T-helper 1 cell treated with Interleukin-12 subunit alpha and Interleukin-12 subunit beta and Interleukin-4 antibody, amounts not matched to agents 30 μg/mL and 1 μg/mL, for 36 hours (primary cell): ENCODE measurements around the gene RAP1GAP2.

ENCODE experiments used
- H3K27ac Mint-ChIP-seq: one replicate; pipeline ENCODE4 v1.8.0; 2021; ENCODE audit warnings: mild to moderate bottlenecking, mixed read lengths
- H3K27me3 Mint-ChIP-seq: one replicate; pipeline ENCODE4 v1.8.0; 2021; ENCODE audit warnings: low read depth, mixed read lengths
- H3K36me3 Mint-ChIP-seq: one replicate; pipeline ENCODE4 v1.8.0; 2021; ENCODE audit warnings: low read depth, mixed read lengths
- H3K4me1 Mint-ChIP-seq: one replicate; pipeline ENCODE4 v1.8.0; 2021; ENCODE audit warnings: low read depth, mixed read lengths
- H3K4me3 Mint-ChIP-seq: one replicate; pipeline ENCODE4 v1.8.0; 2021; ENCODE audit warnings: mild to moderate bottlenecking, moderate library complexity, mixed read lengths
- H3K9me3 Mint-ChIP-seq: one replicate; pipeline ENCODE4 v1.8.0; 2021; ENCODE audit warnings: mixed read lengths

RAP1GAP2 gene

DNA sequence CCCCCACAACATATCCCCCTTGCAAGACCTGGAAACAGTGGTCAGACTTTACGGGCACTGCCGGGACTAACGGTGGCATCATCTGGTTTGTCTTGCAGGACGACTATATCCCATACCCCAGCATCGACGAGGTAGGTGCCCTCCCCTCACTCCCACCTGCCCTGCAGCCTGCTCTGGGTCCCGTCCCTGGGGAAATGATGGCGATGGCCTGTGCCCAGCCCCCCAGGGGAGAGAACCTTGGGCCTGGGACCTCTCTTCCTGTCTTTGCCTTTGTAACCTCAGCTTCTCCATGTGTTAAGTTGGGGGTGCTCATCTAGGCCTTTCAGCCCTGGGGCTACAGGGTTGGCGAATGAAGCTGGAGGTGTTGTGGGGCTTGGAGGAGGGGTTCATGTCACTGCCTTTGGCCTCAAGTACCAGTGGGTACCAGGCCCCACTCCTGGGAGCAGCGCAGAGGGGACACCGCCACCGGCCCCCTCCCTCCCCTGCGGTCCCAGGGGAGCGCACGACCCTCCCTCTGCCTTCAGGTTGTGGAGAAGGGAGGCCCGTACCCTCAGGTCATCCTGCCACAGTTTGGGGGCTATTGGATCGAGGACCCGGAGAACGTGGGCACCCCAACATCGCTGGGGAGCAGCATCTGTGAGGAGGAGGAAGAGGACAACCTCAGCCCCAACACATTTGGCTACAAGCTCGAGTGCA lies 167.2 kb downstream of the RAP1GAP2 start:
- Mint-ChIP-seq H3K36me3 (peaks cover 2% of the 10 kb centered on the region), H3K4me3 (no peak overlapping the region), H3K27me3 (peaks cover 4% of the 10 kb centered on the region), H3K4me1 (no peaks in the 10 kb centered on the region), H3K27ac (no peak overlapping the region), H3K9me3 (no peaks in the 10 kb centered on the region)

DNA sequence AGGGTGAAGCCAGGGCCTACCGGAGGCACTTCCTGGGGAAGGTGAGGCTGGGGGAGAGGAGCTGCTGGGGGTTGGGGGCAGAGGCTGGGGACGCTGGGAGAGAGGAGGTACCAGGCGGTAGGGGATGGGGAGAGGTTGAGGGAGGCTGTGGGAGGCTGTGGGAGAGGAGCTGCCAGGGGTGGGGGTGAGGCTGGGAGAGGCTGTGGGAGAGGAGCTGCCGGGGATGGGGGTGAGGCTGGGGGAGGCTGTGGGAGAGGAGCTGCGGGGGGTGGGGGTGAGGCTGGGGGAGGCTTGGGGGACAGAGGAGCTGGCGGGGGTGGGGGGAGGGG lies 167.8 kb downstream of the RAP1GAP2 start:
- Mint-ChIP-seq H3K27ac (no peak overlapping the region), H3K4me3 (no peak overlapping the region), H3K36me3 (peaks cover 2% of the 10 kb centered on the region), H3K27me3 (peaks cover 4% of the 10 kb centered on the region), H3K4me1 (no peaks in the 10 kb centered on the region), H3K9me3 (no peaks in the 10 kb centered on the region)

DNA sequence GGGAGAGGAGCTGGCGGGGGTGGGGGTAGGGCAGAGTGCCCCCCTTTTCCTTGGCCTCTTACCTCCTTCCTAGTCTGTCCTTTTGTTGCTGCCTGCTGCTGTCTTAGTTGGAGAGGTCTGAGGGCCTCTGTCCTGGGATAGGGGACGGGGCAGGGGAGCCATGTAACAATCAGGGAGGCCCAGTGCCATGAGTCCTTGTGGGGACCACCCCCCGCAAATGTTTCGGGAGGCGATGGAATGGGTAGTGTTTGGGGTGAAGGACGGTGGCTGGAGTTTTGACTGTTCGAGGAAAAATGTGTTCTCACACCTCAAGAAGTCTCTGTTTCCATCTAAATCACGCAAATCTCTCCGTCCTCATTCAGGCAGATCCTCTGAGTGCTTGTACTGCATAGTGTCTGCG lies 168.1 kb downstream of the RAP1GAP2 start:
- H3K4me1 Mint-ChIP-seq, result no peaks in the 10 kb centered on the region
- H3K27me3 Mint-ChIP-seq, result peaks cover 4% of the 10 kb centered on the region
- H3K4me3 Mint-ChIP-seq, result no peak overlapping the region
- H3K27ac Mint-ChIP-seq, result no peak overlapping the region
- H3K9me3 Mint-ChIP-seq, result no peaks in the 10 kb centered on the region
- peaks cover 2% of the 10 kb centered on the region for H3K36me3 Mint-ChIP-seq

DNA sequence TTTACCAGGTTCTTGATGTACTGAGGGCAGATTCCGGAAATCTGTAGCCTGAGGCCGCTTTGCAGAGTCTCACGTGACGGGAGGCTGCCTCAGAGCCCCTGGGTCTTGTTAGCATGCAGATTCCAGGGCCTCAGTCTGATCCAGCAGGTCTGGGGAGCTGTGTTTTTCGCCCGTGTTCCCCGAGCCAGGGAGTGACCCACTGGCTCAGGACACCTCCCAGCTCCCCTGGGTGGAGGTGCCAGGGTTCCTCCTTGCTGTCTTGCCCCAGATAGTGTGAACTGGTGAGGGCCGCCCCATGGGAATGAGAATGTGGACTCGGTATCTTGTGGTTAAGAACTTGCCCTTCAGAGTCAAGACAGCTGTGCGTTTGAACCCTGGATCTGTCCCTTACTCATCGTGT lies 168.6 kb downstream of the RAP1GAP2 start:
- H3K4me3 Mint-ChIP-seq, result no peak overlapping the region
- H3K4me1 Mint-ChIP-seq, result no peaks in the 10 kb centered on the region
- no peak overlapping the region for H3K27ac Mint-ChIP-seq
- H3K27me3 Mint-ChIP-seq, result peaks cover 4% of the 10 kb centered on the region
- no peaks in the 10 kb centered on the region for H3K9me3 Mint-ChIP-seq
- peaks cover 2% of the 10 kb centered on the region for H3K36me3 Mint-ChIP-seq

DNA sequence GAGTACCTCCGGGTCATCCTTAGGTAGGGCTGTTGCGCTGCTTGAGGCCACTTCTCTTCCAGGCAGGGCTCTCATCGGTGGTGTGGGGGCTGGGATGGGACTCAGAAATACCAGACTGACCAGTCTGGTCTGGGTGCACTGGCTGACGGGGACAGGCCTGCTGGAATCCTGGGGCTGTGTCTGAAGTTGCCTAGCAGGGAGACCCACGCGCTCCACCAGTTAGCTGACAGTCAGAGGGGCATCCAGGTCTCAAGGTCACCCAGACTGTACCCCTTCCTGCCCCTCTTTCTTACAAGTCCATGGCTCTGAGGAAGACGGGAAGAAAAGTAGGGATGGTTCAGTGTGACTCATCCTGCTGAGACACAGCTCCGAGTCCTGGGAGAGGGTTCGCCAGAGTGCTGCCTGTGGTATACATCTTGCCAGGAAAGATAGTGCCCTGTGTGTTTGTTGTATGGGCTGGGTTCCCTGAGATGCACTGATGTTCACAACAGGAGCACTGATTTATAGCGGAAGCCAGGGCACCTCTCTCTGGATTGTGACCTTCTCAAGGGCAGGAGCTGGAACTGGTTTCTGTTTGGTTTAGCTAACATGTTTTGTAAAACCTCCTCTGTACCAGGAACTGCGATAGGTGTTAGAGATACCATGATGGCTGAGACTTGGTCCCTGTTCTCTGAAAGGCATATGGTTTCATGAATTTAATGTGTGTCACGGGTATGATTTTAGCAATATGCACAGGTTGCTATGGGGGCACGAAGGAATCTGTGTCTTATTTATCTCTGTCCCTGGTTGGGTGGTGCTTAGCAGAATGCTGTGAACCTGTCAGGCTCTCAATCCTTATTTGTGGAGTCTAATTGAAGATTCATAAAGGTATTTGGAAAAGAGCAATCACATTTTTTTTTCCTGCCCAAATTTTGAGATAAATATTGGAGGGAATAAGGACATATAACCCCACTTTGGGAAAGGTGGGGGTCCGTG lies 169.7 kb downstream of the RAP1GAP2 start:
- Mint-ChIP-seq H3K27ac (no peak overlapping the region), H3K4me3 (no peak overlapping the region), H3K9me3 (no peaks in the 10 kb centered on the region), H3K27me3 (peaks cover 4% of the 10 kb centered on the region), H3K36me3 (peaks cover 2% of the 10 kb centered on the region), H3K4me1 (no peaks in the 10 kb centered on the region)

DNA sequence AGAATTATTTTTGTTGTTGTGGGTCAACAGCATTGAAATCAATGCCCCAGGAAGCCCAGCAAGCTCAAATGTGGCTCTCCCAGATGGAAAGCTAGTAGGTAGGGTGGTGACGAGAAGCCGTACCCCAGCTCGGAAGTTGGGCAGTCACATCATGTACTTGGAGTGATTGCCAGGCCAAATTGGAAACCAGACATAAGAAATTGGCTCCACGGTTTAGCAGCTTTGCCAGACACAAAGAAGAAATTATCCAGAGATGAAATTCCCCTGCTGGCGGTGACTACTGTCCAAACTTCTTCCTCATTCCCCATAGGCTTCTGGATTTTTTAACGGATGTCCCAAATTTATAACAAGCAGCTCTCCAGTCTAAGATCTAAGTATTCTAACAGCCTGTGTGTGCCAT lies 171.3 kb downstream of the RAP1GAP2 start:
- Mint-ChIP-seq H3K27me3 (peaks cover 4% of the 10 kb centered on the region), H3K4me1 (no peaks in the 10 kb centered on the region), H3K36me3 (peaks cover 2% of the 10 kb centered on the region), H3K27ac (no peak overlapping the region), H3K9me3 (no peaks in the 10 kb centered on the region), H3K4me3 (no peak overlapping the region)

DNA sequence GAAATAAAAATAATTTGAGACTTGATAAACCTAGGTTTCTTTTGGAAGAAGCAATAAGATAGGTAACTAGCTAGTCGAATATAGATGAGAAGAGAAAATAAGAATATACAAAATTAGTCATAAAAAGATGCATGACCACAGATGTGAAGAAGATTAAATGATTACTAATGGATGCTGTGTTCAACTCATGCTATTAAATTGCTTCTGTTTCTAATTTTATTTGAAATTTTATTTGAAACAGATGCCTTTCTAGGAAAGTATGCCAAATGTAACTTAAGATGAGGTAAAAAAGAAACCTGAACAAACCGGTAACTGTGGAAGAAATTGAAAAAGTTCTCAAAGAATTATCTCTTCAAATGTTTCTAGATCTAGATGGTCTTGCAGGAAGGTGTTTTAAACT lies 175.6 kb downstream of the RAP1GAP2 start:
- Mint-ChIP-seq H3K9me3 (no peaks in the 10 kb centered on the region), H3K27ac (no peak overlapping the region), H3K27me3 (peaks cover 4% of the 10 kb centered on the region)

DNA sequence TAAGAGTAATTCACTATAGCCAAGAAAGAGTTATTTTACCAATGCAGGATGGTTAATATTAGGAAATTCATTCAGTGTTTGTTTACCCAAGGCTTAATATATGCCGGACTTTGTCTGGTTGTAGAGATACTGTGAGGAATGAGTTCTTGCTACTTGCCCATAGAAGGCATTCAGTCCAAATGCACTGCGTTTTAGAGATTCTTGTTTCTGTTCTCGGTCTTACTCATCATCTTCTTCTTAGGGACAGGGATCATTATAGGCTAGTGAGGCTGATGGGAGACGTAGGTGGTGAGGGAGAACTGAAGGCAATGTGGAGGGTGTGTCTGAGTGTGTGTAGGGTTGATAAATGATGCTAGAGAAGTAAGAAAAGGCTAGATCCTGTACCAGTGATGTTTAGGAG lies 176.5 kb downstream of the RAP1GAP2 start:
- Mint-ChIP-seq H3K4me3 (no peak overlapping the region), H3K36me3 (no peaks in the 10 kb centered on the region), H3K27ac (no peak overlapping the region), H3K9me3 (no peaks in the 10 kb centered on the region), H3K27me3 (peaks cover 3% of the 10 kb centered on the region), H3K4me1 (no peaks in the 10 kb centered on the region)

More for the DNA sequence above, 175.6 kb downstream of the RAP1GAP2 start:
- H3K4me3 Mint-ChIP-seq, result no peak overlapping the region
- no peaks in the 10 kb centered on the region for H3K4me1 Mint-ChIP-seq
- H3K36me3 Mint-ChIP-seq, result no peaks in the 10 kb centered on the region

DNA sequence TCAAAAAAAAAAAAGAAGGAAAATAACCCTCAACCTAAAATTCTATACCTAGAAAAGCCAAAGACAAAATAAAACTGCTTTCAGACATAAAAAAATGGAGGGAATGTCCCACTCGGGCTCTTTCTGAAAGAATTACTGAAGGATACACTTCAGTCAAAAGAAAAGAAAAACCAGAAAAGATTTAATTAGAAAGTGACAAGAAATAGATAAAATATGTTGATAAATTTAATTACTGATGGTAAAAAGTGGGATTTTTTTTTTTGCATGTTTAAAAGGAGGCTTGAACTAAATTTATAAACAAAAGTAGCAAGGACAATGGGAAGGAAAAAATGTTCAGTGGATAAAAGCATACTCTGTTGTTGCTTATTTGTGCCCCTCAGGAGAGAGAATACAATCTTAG lies 178.1 kb downstream of the RAP1GAP2 start:
- no peaks in the 10 kb centered on the region for H3K9me3 Mint-ChIP-seq
- no peak overlapping the region for H3K27ac Mint-ChIP-seq
- H3K27me3 Mint-ChIP-seq, result no peaks in the 10 kb centered on the region
- H3K4me3 Mint-ChIP-seq, result no peak overlapping the region
- no peaks in the 10 kb centered on the region for H3K4me1 Mint-ChIP-seq
- no peaks in the 10 kb centered on the region for H3K36me3 Mint-ChIP-seq

DNA sequence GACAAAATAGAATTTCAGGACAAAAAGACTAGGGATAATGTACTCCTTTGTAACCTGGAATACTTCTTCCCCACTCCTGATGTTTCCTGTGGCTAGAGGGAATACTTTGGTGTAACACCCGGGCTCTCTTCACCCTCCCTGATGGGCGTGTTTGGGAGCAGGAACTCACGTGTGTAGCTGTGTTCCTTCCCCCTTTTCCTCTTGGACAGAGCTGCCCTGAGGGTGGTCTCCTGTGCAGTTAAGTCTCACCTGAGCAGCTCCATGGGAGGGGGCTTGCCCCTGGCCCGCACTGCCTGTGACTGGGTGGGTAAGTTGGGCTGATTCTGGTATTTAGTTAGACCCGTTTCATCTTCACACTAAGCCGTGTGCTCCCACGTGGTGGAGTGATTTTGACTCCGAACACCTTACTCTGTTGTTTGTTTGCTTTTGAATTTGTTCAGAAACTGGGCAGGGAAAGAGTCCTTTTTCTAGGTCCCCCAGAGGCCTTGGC lies 179.3 kb downstream of the RAP1GAP2 start:
- H3K4me1 Mint-ChIP-seq, result no peaks in the 10 kb centered on the region
- H3K9me3 Mint-ChIP-seq, result no peaks in the 10 kb centered on the region
- H3K36me3 Mint-ChIP-seq, result no peaks in the 10 kb centered on the region

DNA sequence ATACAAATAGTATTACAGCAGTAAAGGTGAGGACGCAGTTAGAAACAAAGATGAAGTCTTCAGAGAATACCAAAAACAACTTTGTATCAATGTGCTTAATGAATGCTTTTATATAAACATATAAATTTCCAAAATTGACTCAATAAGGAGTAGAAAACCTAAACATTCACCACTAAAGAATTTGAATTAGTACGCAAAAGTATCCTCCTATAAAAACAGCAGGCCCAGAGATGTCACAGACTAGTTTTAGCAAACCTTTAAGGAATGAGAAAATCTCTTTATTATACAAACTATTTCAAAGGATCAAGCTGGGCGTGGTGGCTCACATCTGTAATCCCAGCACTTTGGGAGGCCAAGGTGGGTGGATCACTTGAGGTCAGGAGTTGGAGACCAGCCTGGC lies 180.9 kb downstream of the RAP1GAP2 start:
- Mint-ChIP-seq H3K36me3 (no peaks in the 10 kb centered on the region), H3K27ac (no peak overlapping the region), H3K4me1 (no peaks in the 10 kb centered on the region), H3K27me3 (no peaks in the 10 kb centered on the region), H3K4me3 (no peak overlapping the region), H3K9me3 (no peaks in the 10 kb centered on the region)

More for the DNA sequence above, 179.3 kb downstream of the RAP1GAP2 start:
- Mint-ChIP-seq H3K27ac (no peak overlapping the region), H3K4me3 (no peak overlapping the region), H3K27me3 (no peaks in the 10 kb centered on the region)

DNA sequence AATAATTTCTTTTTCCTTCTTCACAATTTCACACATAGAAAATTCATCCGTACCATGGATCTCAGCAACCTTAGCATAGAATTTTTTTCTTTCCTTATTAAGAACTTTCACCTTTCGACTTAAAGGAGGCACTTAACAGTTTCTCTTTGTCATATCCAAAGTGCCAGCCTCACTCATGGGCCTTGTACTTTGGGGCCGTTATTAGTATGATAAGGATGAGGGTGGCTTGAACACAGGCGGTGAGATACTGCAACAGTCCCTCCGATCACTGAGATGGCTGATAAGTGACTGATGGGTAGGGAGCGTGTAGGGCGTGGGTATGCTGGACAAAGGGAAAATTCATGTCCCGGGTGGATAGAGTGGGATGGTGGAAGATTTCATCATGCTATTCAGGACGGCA lies 181.9 kb downstream of the RAP1GAP2 start:
- H3K27ac Mint-ChIP-seq, result no peak overlapping the region
- no peaks in the 10 kb centered on the region for H3K9me3 Mint-ChIP-seq
- H3K4me3 Mint-ChIP-seq, result no peak overlapping the region
- H3K4me1 Mint-ChIP-seq, result no peaks in the 10 kb centered on the region
- H3K36me3 Mint-ChIP-seq, result no peaks in the 10 kb centered on the region
- H3K27me3 Mint-ChIP-seq, result no peaks in the 10 kb centered on the region

DNA sequence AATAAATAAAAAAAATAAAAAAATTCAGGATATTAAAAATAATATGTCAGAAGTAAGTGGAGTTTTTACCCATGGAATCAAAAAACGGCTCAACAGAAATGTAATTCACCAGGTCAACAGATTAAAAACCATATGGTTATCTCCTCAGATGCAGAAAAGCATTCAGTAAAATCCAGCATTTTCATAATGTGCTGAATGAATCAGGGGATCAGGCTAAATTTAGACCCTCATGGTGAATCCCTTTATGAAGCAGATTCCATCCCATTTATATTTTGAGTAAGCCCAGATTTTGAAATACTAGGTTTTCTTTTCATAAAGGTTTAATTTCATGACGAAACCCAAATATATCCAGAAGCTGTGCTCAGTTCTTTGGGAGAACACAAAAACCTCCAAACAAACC lies 182.8 kb downstream of the RAP1GAP2 start:
- Mint-ChIP-seq H3K27me3 (no peaks in the 10 kb centered on the region), H3K36me3 (no peaks in the 10 kb centered on the region), H3K4me3 (no peak overlapping the region), H3K9me3 (no peaks in the 10 kb centered on the region), H3K4me1 (no peaks in the 10 kb centered on the region), H3K27ac (no peak overlapping the region)

DNA sequence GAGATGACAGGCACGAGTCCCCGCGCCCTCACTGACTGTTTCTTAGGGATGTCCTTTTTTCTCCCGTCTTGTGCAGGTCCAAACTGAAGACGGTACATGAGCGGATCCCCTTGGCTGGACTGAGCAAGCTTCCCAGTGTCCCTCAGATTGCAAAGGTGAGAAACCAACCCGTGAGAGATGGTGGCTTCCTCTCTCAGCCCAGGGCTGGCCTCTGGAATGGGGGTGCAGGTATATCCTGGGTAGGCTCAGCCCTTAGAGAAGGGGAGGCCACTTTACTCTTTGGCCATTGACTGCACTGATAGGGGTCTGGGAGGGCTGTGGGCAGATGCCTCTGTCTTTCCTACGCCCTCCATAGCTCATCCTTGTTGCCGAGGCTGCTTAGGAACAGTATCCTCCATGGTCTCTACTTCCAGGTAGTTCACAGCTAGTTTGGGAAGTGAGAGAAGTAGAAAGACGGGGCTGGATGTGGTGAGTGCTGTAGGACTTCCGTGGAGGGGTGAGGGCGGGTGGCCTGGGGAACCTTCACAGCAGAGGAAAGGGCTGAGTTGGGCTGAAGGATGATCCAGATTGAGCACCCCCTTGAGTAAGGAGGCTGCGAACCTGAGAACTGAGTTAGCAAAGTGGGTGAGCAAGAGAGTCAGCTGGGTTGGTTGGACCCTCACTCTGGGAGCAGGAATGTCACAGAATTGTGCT lies 184.1 kb downstream of the RAP1GAP2 start:
- H3K4me1 Mint-ChIP-seq, result no peaks in the 10 kb centered on the region
- no peaks in the 10 kb centered on the region for H3K27me3 Mint-ChIP-seq
- H3K4me3 Mint-ChIP-seq, result no peak overlapping the region
- H3K9me3 Mint-ChIP-seq, result no peaks in the 10 kb centered on the region
- H3K36me3 Mint-ChIP-seq, result peaks cover 2% of the 10 kb centered on the region
- H3K27ac Mint-ChIP-seq, result no peak overlapping the region

DNA sequence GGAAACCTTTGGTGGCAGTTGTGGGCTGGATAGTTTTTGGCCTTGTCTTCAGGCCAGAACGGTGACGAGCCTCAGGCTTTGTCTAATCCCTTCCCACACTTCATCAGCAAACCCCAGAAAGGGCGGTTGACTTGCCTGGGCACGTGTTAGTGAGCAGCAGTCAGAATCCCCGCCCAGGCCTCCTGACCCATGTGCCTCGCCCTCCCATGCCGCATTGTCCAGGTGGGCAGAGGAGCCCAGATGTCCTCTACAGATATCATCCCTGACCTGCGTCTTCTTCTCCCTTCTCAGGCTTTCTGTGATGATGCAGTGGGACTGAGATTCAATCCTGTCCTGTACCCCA lies 184.6 kb downstream of the RAP1GAP2 start:
- Mint-ChIP-seq H3K9me3 (no peaks in the 10 kb centered on the region), H3K27me3 (no peaks in the 10 kb centered on the region), H3K36me3 (peaks cover 2% of the 10 kb centered on the region), H3K4me1 (no peaks in the 10 kb centered on the region), H3K4me3 (no peak overlapping the region), H3K27ac (no peak overlapping the region)
